Adrenal gland (tissue), 12 donors: ENCODE results near the gene FOSL1. TPM values are rescaled to one million over a fixed set of nuclear protein-coding genes. Genes with fewer than 3 reads are reported as not detected.
A peak's percentile ranks its signal among the peaks of the same experiment; 100 is the strongest.

ENCODE experiments used
- DNase-seq, 7 donors: peaks; one replicate each; pipeline ENCODE4 v3.0.0-alpha.2; 2019 to 2020
- H3K27ac ChIP-seq, 5 donors: fragments of 200-600 bp; sonication (generic) in 4 of 5; 1 replicate in 3 of 5; 2 replicates in 2 of 5; pipeline versions ENCODE4 v1.5.1 to v1.8.0; 2016 to 2020; ENCODE audit warnings: mild to moderate bottlenecking in 1 of 5
- H3K27me3 ChIP-seq: fragments of 200-600 bp; 2 replicates; pipeline ENCODE4 v1.8.0; 2021
- H3K36me3 ChIP-seq, 2 donors: fragments of 200-600 bp; replicated peaks in 1 of 2; 1 replicate in 1 of 2; 2 replicates in 1 of 2; pipeline versions ENCODE4 v1.5.1 to v1.8.0; 2018 to 2022
- H3K4me1 ChIP-seq, 2 donors: fragments of 200-600 bp; replicated peaks in 1 of 2; 1 replicate in 1 of 2; 2 replicates in 1 of 2; pipeline versions ENCODE4 v1.5.1 to v1.8.0; 2018 to 2021
- H3K4me3 ChIP-seq, 4 donors: fragments of 200-600 bp; sonication (generic) in 3 of 4; one replicate each; pipeline ENCODE4 v1.5.1; 2016 to 2018
- H3K9me3 ChIP-seq, 3 donors: fragments of 200-600 bp; sonication (generic) in 1 of 3; replicated peaks in 1 of 3; 1 replicate in 2 of 3; 2 replicates in 1 of 3; pipeline versions ENCODE4 v1.5.1 to v1.8.0; 2016 to 2021
- CTCF ChIP-seq, 6 experiments: fragments of 450-650 bp in 4 of 6; fragments of 200-600 bp in 2 of 6; sonication (generic) in 1 of 6; IDR thresholded peaks; 1 replicate in 5 of 6; 2 replicates in 1 of 6; pipeline versions ENCODE4 v1.5.1 to v1.8.0; 2016 to 2021; ENCODE audit warnings: antibody characterized with exemption in 6 of 6, mild to moderate bottlenecking in 2 of 6, moderate library complexity in 1 of 6
- POLR2A ChIP-seq, 2 donors: fragments of 450-650 bp; IDR thresholded peaks; one replicate each; pipeline ENCODE4 v1.6.1; 2017; ENCODE audit warnings: antibody characterized with exemption in 2 of 2, mild to moderate bottlenecking in 2 of 2, moderate library complexity in 1 of 2
- WGBS, 4 donors: extraction: QIAGEN DNeasy Blood & Tissue Kit in 2 of 4; methylation state at CpG; one replicate each; pipeline versions ENCODE4 v1.1.5 to v1.1.7; 2013 to 2017; 5-methylcytosine and 5-hydroxymethylcytosine counted together
- intact Hi-C, 2 donors: fragments of 100-400 bp; cut with DNase I; formaldehyde crosslinking; loops; one replicate each; pipeline versions ENCODE4 v1.14.1 to v1.15.0; 2022 to 2023
- polyA plus RNA-seq, 3 donors: library from polyadenylated mRNA; stranded (reverse); fragments of 200-250 nt in 2 of 3; fragments of 350-450 nt in 1 of 3; fragmentation: Illumina TruSeq in 1 of 3; extraction: RNeasy Lipid Tissue Mini Kit (QIAGEN cat#74804) in 1 of 3; gene quantifications; one replicate each; pipeline ENCODE4 v1.2.3, GENCODE V29; 2013 to 2014
- total RNA-seq, 9 donors: library from RNA; depleted of rRNA in 4 of 9; stranded (reverse); fragments of >200 nt in 4 of 9; fragments of 120-200 nt in 1 of 9; fragmentation: NEBNext Ultra II Directional in 1 of 9; extraction: Animal tissue kit (Norgen Biotek cat#: 25700) in 1 of 9; gene quantifications; one replicate each; pipeline versions ENCODE4 v1.1.0 to v1.2.4, GENCODE V29; 2013 to 2023
- donor health status: healthy with polysubstance abuse.
- donor health status: Bipolar disorder and iron deficiency.
- donor health status: DM: yes; HTN: yes; CAD: no.
- donor health status: DM: no; HTN: no; CAD: no.
- donor health status: DM: no; HTN: no; CAD: no.
- donor health status: DM: yes; HTN: yes; CAD: no.

The FOSL1 gene
- total and polyA plus RNA-seq, 12 donors: 2.7 to 34.4 (median 5.4) TPM

GRCh38 chr11:65903068-65903481, 2.9 kb upstream of the FOSL1 start:
- 15 to 41% (median 27%) methylated on average over 2 to 5 of the region's 5 CpGs for WGBS, 4 donors
- no peak for TF ChIP-seq POLR2A (IDR thresholded peaks at IDR 0.05)
- no peak for TF ChIP-seq CTCF (IDR thresholded peaks at IDR 0.05)
- Histone ChIP-seq H3K27ac (no peak overlapping the region), H3K4me3 (no peak overlapping the region), H3K9me3 (no peaks in the 10 kb centered on the region), H3K27me3 (no peaks in the 10 kb centered on the region), H3K36me3 (no peaks in the 10 kb centered on the region), H3K4me1 (peaks cover 12 to 16% of the 10 kb centered on the region in 2 donors)
- DNase-seq: no peak
- intact Hi-C loops: no loop called here

- 76 to 81% (median 77%) methylated on average over 11 of the region's 11 CpGs for WGBS, 4 donors
- Histone ChIP-seq H3K4me1 (peaks cover 12 to 16% of the 10 kb centered on the region in 2 donors), H3K27ac (peak overlapping the region; percentile 3 to 85 (median 70)), H3K9me3 (no peaks in the 10 kb centered on the region), H3K27me3 (no peaks in the 10 kb centered on the region), H3K4me3 (peak overlapping the region in 1 of 4 donors; percentile 63), H3K36me3 (no peaks in the 10 kb centered on the region)
- intact Hi-C loops: no loop called here
- DNase-seq: no peak
- no peak for TF ChIP-seq CTCF (IDR thresholded peaks at IDR 0.05)
- no peak for TF ChIP-seq POLR2A (IDR thresholded peaks at IDR 0.05)
Observed at GRCh38 chr11:65900899-65901180, 652 bp upstream of the FOSL1 start.

GRCh38 chr11:65899356-65900124, 648 bp downstream of the FOSL1 start:
- DNase-seq: peak; percentile 64 to 82 (median 74)
- intact Hi-C loops: no loop called here
- H3K27me3 ChIP-seq: no peaks in the 10 kb centered on the region
- WGBS, 4 donors: 0 to 5% (median 2%) methylated on average over 27 to 78 of the region's 78 CpGs
- H3K4me3 ChIP-seq: peak overlapping the region in 3 of 4 donors; percentile 6 to 63 (median 39)
- TF ChIP-seq POLR2A (IDR thresholded peaks at IDR 0.05) (no peak), CTCF (IDR thresholded peaks at IDR 0.05) (no peak)
- no peaks in the 10 kb centered on the region for H3K9me3 ChIP-seq
- no peaks in the 10 kb centered on the region for H3K36me3 ChIP-seq
- peaks cover 12 to 16% of the 10 kb centered on the region in 2 donors for H3K4me1 ChIP-seq
- peak overlapping the region in 4 of 5 donors; percentile 63 to 85 (median 76) for H3K27ac ChIP-seq

- Histone ChIP-seq H3K4me1 (peaks cover 12 to 16% of the 10 kb centered on the region in 2 donors), H3K27me3 (no peaks in the 10 kb centered on the region), H3K36me3 (no peaks in the 10 kb centered on the region), H3K27ac (peak overlapping the region in 2 of 5 donors; percentile 83 to 85), H3K4me3 (peak overlapping the region in 2 of 4 donors; percentile 39 to 63), H3K9me3 (no peaks in the 10 kb centered on the region)
- no peak for DNase-seq
- TF ChIP-seq CTCF (IDR thresholded peaks at IDR 0.05) (no peak), POLR2A (IDR thresholded peaks at IDR 0.05) (no peak)
- intact Hi-C loops: no loop called here
- 29 to 72% (median 33%) methylated on average over 9 to 28 of the region's 28 CpGs for WGBS, 4 donors
Observed at GRCh38 chr11:65898656-65899355, 1.4 kb downstream of the FOSL1 start.
